ENCODE results near the gene KRTAP20-4.

- no peak for TF ChIP-seq CTCF (conservative IDR thresholded peaks at IDR 0.05 in 1 of 2, IDR thresholded peaks at IDR 0.05 in 1 of 2; ENCODE audit: low read depth in 1 of 2, low read length in 2 of 2)
- TF ChIP-seq EZH2 (IDR thresholded peaks at IDR 0.05; ENCODE audit: low read length, missing control alignments): no peak
Observed at GRCh38 chr21:30646904-30647414, 26.5 kb downstream of the KRTAP20-4 start.

Data from fibroblast of lung (primary cell).